ENCODE measurements around the gene CLPTM1L. TPM values are rescaled to one million over a fixed set of nuclear protein-coding genes. Genes with fewer than 3 reads are reported as not detected.

CLPTM1L gene
- total RNA-seq, 2 experiments from 2014 or later = 47.2 to 47.4 TPM

DNA sequence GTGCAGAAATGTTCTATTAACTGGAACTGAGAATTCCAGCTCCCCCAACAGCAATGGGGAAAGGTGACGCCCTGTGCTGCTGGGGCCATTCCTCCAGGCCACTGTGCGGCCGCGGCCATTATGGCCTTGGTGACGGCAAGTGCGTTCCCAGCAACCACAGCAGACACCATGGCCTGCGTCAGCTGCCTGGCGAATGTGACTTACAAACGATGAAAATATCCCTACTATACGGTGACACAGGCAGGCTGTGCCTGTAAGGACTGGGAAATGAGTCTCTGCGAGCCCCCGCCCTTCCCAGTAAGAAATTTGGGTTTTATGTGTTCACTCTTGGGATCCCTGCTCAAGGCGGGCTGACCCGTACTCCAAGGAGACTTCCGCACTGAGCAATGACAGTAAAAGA lies 20.6 kb downstream of the CLPTM1L start:
- no peak overlapping the region for H3K27ac ChIP-seq (ENCODE audit: low read depth in 1 of 2, low read length in 2 of 2)
- no peaks in the 10 kb centered on the region for H3K9me3 Mint-ChIP-seq
- H3K27me3 ChIP-seq (ENCODE audit: control insufficient read depth in 1 of 2, insufficient read depth in 2 of 2, low read length in 2 of 2) = no peaks in the 10 kb centered on the region
- peaks cover 74% of the 10 kb centered on the region for H3K36me3 Mint-ChIP-seq (ENCODE audit: low read depth)
- H3K27me3 Mint-ChIP-seq = no peaks in the 10 kb centered on the region
- H3K4me3 ChIP-seq (ENCODE audit: low read length) = no peak overlapping the region
- CTCF ChIA-PET = no interaction called here
- POLR2A ChIA-PET = no interaction called here
- H3K27ac Mint-ChIP-seq = no peak overlapping the region
- TF ChIP-seq, protein P1, sequence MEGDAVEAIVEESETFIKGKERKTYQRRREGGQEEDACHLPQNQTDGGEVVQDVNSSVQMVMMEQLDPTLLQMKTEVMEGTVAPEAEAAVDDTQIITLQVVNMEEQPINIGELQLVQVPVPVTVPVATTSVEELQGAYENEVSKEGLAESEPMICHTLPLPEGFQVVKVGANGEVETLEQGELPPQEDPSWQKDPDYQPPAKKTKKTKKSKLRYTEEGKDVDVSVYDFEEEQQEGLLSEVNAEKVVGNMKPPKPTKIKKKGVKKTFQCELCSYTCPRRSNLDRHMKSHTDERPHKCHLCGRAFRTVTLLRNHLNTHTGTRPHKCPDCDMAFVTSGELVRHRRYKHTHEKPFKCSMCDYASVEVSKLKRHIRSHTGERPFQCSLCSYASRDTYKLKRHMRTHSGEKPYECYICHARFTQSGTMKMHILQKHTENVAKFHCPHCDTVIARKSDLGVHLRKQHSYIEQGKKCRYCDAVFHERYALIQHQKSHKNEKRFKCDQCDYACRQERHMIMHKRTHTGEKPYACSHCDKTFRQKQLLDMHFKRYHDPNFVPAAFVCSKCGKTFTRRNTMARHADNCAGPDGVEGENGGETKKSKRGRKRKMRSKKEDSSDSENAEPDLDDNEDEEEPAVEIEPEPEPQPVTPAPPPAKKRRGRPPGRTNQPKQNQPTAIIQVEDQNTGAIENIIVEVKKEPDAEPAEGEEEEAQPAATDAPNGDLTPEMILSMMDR (IDR thresholded peaks at IDR 0.05) = no peak
- no peaks in the 10 kb centered on the region for H3K4me1 Mint-ChIP-seq (ENCODE audit: low read depth)
- peaks cover 76% of the 10 kb centered on the region for H3K36me3 ChIP-seq (ENCODE audit: insufficient read depth, low read length)
- no peaks in the 10 kb centered on the region for H3K9me3 ChIP-seq (ENCODE audit: control insufficient read depth in 1 of 2, insufficient read depth in 1 of 2, low read length in 2 of 2)
- no peaks in the 10 kb centered on the region for H3K4me1 ChIP-seq (ENCODE audit: insufficient read depth, low read length)
- H3K4me3 Mint-ChIP-seq = no peak overlapping the region
- intact Hi-C loops (cut with DNase I, micrococcal nuclease) = no loop called here
- ATAC-seq (ENCODE audit: poor library complexity) (no peak), DNase-seq (peak in 1 of 14 experiments; percentile 16)

DNA sequence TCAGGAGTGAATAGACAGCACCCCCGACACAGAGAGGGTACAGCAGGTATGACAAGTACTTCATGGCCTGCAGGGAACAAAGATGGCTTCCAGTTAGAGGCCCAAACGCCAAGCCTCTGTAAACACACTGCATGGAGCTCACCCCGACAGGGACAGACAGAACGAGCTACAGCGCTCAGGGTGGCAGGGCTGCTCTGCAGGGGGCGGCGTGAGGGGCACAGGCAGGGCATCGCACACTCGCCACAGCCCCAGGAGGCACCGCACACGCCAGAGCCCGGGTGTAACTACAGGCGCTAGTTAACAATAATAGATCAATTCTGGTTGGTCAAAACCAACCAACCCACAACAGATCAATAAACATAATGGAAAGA lies 21.1 kb downstream of the CLPTM1L start:
- intact Hi-C loops (cut with DNase I, micrococcal nuclease) = no loop called here
- H3K36me3 Mint-ChIP-seq (ENCODE audit: low read depth) = peaks cover 79% of the 10 kb centered on the region

DNA sequence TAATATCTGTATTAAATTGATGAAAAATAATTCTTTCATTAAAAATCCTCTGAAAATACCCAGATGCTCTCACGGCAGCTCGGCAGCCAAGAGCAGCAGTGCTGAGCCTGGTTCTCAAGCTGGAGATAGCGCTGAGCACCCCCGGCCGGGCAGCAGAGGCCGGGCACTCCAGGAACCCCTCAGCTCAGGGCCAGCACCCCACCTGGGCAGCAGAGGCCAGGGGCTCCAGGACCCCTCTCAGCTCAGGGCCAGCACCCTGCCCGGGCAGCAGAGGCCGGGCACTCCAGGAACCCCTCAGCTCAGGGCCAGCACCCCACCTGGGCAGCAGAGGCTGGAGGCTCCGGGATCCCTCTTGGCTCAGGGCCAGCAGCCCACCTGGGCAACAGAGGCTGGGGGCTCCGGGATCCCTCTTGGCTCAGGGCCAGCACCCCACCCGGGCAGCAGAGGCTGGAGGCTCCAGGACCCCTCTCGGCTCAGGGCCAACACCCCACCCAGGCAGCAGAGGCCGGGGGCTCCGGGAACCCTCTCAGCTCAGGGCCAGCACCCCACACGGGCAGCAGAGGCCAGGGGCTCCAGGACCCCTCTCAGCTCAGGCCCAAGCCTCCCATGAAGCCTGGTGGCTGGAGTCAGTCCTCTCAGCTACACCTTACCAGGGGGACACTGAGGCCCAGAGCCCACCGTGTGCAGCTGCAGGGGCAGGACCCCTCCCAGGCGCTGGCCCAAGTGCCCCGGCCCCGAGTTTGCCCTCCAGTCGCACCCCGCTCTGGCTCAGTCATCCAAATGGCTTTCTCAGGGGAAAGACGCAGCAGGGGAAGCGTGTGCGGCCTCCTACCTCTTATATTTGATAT lies 21.7 kb downstream of the CLPTM1L start:
- Histone ChIP-seq H3K9me3 (ENCODE audit: control insufficient read depth in 1 of 2, insufficient read depth in 1 of 2, low read length in 2 of 2) (no peaks in the 10 kb centered on the region), H3K4me3 (ENCODE audit: low read length) (no peak overlapping the region), H3K27me3 (ENCODE audit: control insufficient read depth in 1 of 2, insufficient read depth in 2 of 2, low read length in 2 of 2) (no peaks in the 10 kb centered on the region), H3K27ac (ENCODE audit: low read depth in 1 of 2, low read length in 2 of 2) (no peak overlapping the region), H3K36me3 (ENCODE audit: insufficient read depth, low read length) (peaks cover 76% of the 10 kb centered on the region), H3K4me1 (ENCODE audit: insufficient read depth, low read length) (no peaks in the 10 kb centered on the region)
- Mint-ChIP-seq H3K4me1 (ENCODE audit: low read depth) (no peaks in the 10 kb centered on the region), H3K36me3 (ENCODE audit: low read depth) (peaks cover 80% of the 10 kb centered on the region), H3K27me3 (no peaks in the 10 kb centered on the region), H3K4me3 (no peak overlapping the region), H3K27ac (no peak overlapping the region), H3K9me3 (no peaks in the 10 kb centered on the region)
- ATAC-seq (ENCODE audit: poor library complexity) = no peak
- ChIA-PET CTCF (no interaction called here), POLR2A (interaction anchor here (1.3 kb wide), 1 partner anchor 11 kb away, joined by 3 read pairs; no protein-coding TSS in a partner anchor)
- DNase-seq = peak in 2 of 14 experiments; percentile 15 to 21
- intact Hi-C loops (cut with DNase I, micrococcal nuclease) = no loop called here
- TF ChIP-seq, protein P1 (IDR thresholded peaks at IDR 0.05) = no peak

More for the DNA sequence above, 21.1 kb downstream of the CLPTM1L start:
- H3K4me1 ChIP-seq (ENCODE audit: insufficient read depth, low read length) = no peaks in the 10 kb centered on the region
- ChIA-PET CTCF (no interaction called here), POLR2A (no interaction called here)
- Mint-ChIP-seq H3K4me1 (ENCODE audit: low read depth) (no peaks in the 10 kb centered on the region), H3K4me3 (no peak overlapping the region), H3K27ac (no peak overlapping the region), H3K9me3 (no peaks in the 10 kb centered on the region), H3K27me3 (no peaks in the 10 kb centered on the region)
- H3K27me3 ChIP-seq (ENCODE audit: control insufficient read depth in 1 of 2, insufficient read depth in 2 of 2, low read length in 2 of 2) = no peaks in the 10 kb centered on the region
- H3K27ac ChIP-seq (ENCODE audit: low read depth in 1 of 2, low read length in 2 of 2) = no peak overlapping the region
- no peak for ATAC-seq (ENCODE audit: poor library complexity)
- TF ChIP-seq, protein P1 (IDR thresholded peaks at IDR 0.05) = no peak
- H3K4me3 ChIP-seq (ENCODE audit: low read length) = no peak overlapping the region
- DNase-seq = peak in 1 of 14 experiments; percentile 20
- H3K9me3 ChIP-seq (ENCODE audit: control insufficient read depth in 1 of 2, insufficient read depth in 1 of 2, low read length in 2 of 2) = no peaks in the 10 kb centered on the region
- peaks cover 75% of the 10 kb centered on the region for H3K36me3 ChIP-seq (ENCODE audit: insufficient read depth, low read length)
